AG08396 (cell line): Measurements from ENCODE around the gene FAM135A.
"Not testable (repeated sequence)": the region's sequence is repeated elsewhere in the genome, so short reads cannot be mapped to it uniquely, and the experiment has no call there.

Experiments
- DNase-seq: peaks from one replicate; pipeline ENCODE4 v3.0.0; 2012; ENCODE audit warnings: low spot score, mixed read lengths

Gene FAM135A

DNA sequence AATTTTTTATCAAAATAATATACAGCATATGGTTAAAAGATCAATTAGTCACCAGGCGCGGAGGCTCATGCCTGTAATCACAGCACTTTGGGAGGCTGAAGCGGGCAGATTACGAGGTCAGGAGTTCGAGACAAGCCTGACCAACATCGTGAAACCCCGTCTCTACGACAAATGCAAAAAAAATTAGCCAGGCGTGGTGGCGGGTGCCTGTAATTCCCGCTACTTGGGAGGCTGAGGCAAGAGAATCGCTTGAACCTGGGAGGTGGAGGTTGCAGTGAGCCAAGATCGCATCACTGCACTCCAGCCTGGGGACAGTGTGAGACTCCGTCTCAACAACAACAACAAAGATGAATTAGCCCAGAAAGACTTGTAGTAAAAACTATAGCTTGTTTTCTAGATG is 46.4 kb downstream of the FAM135A start:
- not testable (repeated sequence) for DNase-seq

DNA sequence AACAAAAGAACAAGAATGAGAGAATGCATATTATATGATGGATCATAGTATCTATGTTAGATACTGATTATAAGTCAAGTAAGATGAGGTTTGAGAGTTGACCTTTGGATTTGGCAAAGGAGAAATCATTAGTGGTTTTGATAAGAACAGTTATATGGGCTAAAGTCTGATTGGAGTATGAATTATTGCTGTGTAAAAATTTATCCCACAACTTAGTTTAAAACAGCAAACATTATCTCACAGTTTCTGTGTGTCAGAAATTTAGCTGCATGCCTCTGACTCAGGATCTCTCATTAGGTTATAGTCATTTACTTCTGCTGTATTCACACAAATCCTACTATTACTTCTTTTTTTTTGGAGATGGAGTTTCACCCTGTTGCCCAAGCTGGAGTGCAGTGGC is 56.7 kb downstream of the FAM135A start:
- DNase-seq = no peak

DNA sequence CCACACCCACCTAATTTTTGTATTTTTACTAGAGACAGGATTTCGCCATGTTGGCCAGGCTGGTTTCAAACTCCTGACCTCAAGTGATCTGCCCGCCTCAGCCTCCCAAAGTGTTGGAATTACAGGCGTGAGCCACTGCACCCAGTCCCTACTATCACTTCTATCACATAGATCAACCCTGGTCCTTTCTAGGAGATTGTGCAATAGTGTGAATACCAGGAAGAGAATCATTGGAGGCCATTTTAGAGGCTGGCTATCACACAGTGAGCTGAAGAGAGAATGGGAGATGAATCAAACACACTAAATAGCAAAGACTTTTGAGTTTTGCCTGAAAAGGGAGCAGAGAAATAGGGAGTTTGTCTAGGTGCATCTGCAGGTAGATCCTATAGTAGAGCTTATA is 57.2 kb downstream of the FAM135A start:
- DNase-seq = not testable (repeated sequence)

DNA sequence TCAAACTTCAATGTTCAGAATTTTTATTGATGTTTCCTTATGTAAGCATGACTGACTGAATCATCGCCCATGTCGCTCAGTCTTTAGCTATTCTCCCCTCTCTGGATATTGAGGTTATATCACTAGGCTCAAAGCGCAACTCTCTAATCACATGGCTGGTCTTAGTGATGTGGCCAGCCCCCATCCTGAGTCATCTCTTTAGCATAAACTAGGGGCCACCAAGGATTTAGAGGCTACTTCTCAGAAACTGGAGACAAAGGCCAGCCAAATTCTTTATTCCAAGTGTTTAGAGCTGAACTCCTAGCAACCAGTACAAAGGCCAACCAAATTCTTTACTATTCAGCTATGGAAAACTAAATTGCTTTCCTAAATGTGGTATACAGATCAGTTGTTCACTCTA is 61.4 kb downstream of the FAM135A start:
- DNase-seq = no peak

DNA sequence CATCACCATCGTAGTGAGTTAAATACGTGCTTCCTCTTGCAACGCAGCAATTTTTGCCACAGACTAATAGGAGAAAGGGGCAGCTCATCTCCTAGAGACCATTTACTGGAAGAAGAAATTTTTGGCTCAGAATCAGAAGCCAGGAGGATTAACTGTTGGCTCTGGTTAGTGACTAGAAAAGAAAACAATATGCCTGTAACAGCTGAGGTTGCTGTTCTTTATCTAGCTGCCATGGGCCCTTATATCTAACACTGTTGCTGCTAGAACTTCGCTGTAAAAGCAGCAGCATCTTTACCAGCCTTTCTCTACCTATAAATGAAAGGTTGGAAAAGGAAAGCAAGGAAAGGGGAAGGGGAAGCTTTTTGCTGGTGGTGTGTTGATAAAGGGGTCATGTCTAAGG is 65.9 kb downstream of the FAM135A start:
- DNase-seq = no peak

DNA sequence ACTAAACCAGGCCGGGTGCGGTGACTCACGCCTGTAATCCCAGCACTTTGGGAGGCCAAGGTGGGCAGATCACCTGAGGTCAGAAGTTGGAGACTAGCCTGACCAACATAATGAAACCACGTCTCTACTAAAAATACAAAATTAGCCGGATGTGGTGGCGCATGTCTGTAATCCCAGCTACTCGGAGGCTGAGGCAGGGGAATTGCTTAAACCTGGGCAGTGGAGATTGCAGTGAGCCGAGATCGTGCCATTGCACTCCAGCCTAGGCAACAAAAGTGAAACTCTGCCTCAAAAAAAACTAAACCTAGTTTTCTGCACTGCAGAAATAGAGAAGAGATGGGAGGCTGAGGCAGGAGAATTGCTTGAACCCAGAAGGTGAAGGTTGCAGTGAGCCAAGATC is 73.3 kb downstream of the FAM135A start:
- not testable (repeated sequence) for DNase-seq

DNA sequence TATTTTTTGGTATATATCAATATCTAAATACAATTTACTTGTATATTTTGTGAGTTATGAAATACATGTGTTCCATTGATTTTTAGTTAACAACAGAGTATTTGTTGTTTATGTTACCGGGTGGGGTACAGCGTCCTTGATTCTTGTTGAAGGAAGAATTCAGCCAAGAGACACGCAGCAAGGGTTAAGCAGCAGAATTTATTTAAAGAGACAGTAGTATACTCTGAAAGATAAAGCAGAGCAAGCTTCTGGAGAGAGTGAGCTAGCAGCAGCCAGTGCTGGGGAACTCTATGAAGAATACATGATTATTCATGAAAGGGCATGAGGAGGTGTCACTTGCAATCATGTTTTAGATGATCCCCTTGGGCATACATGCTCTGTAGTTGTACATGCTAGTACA is 76.1 kb downstream of the FAM135A start:
- no peak for DNase-seq

DNA sequence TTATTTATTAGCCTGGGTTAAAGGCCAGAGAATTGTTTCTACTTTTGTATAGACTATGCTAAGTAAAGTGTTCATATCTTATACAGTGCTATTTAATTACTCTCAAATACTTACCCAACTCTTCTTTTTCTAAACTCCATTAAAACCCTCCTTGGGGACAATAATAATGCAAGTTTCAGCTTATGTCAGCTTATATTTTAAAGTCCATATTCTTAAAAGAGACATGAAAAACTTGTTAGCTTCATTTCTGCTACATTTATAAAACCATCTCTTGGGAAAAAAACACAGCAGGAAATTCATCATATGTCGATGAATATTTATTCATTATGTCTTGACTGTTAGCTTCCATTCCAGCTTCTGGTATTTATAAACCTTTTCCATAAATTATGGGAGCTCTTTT is 81.5 kb downstream of the FAM135A start:
- no peak for DNase-seq

DNA sequence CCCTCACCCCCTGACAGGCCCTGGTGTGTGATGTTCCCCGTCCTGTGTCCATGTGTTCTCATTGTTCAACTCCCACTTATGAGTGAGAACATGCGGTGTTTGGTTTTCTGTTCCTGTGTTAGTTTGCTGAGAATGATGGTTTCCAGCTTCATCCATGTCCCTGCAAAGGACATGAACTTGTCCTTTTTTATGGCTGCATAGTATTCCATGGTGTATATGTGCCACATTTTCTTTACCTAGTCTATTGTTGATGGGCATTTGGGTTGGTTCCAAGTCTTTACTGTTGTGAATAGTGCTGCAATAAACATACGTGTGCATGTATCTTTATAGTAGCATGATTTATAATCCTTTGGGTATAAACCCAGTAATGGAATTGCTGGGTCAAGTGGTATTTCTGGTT is 82.5 kb downstream of the FAM135A start:
- not testable (repeated sequence) for DNase-seq

DNA sequence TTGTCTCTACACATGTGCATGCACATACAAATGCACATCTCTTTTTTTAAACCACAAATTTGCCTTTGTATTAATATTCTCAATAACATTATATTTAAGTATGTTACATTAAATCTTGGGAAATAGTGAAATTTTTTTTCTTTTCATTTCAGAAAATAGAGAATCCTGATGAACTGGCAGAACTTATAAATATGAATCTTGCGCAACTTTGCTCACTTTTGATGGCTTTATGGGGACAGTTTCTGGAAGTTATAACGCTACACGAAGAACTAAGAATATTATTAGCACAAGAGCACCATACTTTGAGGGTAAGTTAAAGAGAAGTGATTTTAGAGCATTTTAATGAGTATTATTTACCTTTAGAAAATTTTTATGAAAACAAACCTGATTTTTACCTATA is 89.2 kb downstream of the FAM135A start:
- no peak for DNase-seq

DNA sequence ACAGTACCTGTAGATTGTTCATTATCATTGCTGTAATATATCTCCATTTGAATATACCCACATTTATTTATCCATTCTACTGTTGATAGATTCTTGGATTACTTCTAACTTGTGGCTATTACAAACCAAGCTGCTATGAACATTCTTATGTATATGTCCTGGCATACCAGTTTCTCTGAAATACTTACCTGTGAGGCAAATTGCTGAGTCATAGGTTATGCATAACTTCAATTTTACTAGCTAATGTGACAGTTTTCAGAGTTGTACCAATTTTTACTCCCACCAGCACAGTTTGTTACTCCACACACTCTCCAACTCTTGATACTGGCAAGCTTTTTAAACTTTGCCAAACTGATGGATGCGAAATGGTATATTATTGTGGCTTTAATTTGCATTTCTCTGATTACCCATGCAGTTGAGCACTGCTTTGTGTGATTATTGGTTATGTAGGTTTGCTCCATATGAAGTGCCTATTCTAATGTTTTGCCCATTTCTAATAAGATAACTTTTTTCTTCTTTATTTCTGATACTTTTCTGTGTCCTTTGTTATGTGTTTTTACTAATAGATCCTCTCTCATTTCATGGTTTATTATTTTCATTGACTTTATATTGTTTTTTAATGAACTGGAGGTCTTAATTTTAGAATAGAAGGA is 90.6 kb downstream of the FAM135A start:
- no peak for DNase-seq

DNA sequence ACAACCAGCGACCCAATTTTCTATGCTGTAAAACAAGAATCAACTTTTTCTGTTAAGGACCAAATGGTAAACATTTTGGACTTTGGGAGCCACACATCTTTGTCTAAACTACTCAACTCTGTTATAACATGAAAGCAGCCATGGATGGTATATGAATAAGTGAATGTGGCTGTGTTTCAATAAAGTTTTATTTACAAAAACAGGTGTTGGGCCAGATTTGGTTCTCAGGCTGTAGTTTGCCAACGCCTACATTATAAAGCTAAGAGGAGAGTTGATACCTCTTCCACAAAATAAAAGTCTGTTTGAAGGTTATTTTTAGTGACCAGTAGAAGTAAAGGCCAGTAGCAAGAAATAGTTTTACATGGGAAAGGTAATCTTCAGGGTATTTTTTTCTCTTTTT is 93.0 kb downstream of the FAM135A start:
- DNase-seq = no peak

DNA sequence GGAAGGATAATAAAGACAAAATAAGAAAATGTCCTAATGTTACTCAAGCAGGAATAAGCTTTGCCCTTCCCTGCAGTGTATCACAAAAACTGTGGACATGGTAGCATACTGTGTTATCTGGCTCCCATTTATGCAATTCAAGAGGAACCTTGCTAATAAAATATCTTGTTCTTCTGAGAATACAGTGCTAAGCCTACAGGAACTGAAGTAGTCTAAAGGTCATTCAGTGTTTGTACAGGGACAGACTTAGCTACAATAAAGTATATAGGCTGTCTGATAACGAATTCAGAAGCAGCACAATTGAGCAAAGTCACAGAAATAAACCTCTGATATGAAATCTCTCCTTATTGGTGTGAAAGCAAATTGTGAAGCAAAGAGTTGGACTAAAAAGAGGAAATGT is 93.9 kb downstream of the FAM135A start:
- no peak for DNase-seq

DNA sequence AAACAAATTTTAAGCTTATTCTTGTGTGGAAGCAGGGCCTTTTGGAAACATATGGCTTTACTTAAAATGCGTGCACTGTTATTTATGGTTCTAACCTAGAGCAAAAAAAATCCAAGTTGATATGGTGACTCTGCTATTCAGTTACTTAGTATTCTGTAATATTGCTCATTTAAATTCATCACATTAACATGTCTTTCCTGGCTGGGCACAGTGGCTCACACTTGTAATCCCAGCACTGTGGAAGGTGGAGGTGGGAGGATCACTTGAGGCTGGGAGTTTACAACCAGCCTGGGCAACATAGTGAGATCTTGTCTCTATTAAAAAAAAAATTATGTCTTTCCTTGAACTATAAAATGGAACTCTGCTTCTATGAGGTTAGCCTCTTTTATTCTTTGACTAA is 95.6 kb downstream of the FAM135A start:
- DNase-seq = no peak

DNA sequence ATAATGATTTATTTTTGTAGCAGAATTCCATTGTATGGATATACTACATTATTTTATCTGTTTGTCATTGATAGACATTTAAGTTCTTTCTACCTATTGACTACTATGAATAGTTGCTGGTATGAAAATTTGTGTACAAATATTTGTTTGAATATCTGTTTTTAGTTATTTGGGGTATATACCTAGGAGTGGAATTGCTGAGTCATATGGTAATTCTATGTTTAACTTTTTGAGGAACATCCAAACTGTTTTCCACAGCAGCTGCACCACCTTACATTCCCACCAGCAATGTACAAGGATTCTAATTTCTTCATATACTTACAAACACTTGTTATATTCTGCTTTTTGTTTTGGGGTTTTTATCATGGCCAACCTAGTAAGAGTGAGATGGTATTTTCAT is 97.3 kb downstream of the FAM135A start:
- no peak for DNase-seq

DNA sequence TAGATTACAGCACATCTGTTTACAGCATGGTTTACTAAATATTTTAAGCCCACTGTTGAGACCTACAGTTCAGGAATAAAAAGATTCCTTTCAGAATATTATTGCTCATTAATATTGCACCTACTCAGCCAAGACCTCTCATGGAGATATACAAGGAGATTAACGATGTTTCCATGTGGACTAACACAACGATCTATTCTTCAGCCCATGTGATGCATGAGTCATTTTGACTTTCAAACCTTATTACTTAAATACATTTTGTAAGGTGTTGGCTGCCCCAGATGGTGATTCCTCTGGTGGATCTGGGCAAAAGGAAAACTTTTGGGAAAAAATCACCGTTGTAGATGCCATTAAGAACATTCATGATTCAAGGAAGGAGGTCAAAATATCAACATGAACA is 105.4 kb downstream of the FAM135A start:
- no peak for DNase-seq

DNA sequence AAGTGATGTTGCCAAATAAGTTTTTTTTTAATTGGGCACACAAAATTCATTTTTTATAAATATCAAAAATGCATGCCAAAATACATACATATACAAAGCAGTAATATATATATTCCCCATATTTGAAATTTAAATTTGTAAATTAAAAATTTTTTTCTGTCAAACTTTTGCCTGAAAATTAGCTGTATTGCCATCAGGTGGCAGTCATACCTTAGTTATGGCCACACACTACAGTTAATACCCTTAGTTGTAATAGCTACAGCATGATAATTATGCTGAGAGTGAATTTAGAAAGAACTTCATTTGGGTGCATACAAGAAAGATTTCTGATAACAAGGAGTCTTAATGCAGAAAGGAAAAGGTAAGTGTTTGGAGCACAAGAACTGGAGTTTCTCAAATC is 107.3 kb downstream of the FAM135A start:
- peak; percentile 9 for DNase-seq

DNA sequence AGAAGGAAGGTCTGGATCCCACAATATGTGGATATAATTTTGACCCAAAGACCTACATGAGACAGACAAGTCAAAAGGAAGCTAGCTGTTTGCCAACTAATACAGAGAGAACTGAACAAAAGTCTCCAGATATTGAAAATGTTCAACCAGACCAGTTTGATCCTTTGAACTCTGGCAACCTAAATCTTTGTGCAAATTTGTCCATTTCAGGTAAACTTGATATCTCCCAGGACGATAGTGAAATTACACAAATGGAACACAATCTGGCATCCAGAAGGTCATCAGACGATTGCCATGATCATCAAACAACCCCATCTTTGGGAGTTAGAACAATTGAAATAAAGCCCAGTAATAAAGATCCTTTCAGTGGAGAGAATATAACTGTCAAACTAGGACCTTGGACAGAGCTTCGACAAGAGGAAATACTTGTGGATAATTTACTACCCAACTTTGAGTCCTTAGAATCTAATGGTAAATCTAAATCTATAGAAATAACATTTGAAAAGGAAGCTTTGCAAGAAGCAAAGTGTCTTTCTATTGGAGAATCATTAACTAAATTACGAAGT is 111.5 kb downstream of the FAM135A start:
- no peak for DNase-seq

DNA sequence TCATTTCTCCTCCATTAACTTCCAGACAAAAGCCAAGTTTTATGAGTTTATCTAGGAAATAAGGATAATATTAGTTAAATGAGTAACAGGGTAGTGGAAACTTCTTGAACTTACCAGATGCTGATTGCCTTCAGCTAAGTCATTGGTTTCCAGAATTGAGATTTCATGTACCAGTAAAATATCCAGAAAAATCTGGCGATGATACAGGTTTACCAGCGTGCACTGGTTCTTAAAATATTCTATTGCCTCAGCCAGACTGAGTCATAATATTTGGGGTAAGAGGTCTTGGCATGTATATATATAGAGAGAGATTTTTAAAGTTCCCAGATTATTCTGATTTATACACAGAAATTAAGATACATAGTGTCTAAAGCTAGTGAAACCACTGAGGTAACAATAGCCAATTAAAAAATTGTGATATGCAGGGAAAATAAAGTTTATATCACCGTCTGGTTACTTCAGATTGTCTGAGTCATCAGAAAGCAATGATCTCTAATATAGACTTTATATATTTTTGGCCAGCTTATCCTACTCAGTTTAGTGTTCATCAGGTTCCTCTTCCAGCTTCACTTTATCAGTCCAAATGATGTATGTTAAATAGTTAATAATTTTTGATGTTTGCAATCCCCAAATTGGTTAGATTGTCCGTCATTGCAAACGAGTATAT is 113.9 kb downstream of the FAM135A start:
- no peak for DNase-seq

DNA sequence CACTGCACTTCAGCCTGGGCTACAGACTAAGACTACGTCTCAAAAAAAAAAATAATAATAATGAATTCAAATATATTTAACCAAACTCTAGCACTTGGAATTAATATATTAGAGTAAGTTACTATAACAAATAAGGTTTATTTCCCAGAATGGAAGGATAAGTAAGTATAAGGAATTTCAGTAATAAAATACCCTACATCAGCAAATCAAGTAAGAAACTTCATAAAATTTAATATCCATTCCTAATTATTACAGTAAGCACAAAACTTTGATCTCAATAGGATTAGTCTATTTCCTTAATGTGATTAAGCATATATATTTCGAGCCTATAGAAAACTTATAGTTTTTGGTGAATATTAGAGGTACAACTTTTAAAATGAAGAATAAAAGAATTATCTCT is 116.7 kb downstream of the FAM135A start:
- no peak for DNase-seq

DNA sequence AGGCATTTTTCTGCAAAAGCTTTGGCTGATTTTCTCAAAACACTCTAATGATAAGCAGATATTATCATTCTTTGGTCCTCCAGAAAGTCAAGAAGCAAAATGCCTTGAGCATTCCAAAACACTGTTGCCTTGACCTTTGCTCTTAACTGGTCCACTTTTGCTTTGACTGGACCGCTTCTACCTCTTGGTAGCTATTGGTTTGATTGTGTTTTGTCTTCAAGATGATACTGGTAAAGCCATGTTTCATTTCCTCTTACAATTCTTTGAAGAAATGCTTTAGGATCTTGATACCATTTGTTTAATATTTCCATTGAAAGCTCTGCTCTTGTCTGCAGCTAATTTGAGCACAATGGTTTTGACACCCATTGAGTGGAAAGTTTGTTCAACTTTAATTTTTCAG is 117.8 kb downstream of the FAM135A start:
- no peak for DNase-seq

DNA sequence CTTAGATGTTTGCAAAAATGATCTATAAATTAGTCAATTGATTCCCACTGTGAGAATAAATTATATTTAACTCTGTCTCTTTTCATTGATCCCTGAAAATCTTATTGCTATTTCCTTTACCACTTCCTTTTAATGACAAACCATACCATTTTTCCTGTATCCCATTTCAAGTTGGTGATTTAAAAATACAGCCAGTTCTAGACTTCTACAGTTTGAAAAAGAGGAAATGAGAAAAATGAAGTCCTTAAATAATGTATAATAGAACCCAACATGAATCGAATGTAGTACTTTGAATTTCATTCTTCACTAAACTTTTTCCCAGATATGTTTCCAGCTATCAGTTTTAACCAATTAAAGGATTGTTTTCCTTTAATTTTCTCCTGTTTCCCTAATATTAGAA is 124.0 kb downstream of the FAM135A start:
- DNase-seq = no peak

DNA sequence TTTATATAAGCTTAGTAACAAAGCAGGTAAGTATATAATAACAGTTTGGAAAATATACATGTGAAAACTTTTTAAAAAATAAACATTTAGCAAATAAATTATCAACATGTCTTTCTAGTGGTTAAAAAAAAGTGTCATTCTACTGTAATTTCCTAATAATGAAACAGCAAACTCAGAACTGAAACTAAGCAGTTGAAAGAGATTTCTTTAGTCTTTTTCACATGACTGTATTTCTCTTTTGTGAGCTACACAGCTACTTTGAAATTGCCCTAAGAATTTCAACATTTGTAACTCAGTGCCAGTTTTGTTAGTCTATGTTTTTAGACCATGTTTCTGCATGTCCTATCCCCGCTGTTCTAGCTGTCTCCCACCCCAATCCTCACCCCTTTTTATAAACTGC is 125.1 kb downstream of the FAM135A start:
- no peak for DNase-seq

DNA sequence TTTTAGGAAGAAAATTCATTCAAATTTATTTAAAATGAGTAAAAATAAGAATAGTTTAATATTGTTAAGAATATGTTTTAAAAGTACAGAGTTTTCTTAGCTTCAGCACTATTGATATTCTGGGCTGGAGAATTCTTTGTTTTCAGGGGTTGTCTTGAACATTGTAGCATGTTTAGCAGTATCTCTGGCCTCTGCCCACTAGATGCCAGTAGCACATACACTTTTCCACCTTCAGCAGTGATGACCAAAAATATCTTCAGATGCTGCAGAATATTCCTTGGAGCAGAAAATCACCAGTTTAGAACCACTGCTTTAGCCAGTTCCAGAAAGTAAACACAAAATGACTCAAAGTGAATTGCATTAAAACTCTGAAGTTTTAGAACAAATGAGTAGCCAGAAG is 134.0 kb downstream of the FAM135A start:
- DNase-seq = no peak
